B cell (primary cell): ENCODE data around the gene DCHS1. TPM values are rescaled to one million over a fixed set of nuclear protein-coding genes. Genes with fewer than 3 reads are reported as not detected.

ENCODE experiments used
- ATAC-seq: fragments of 200-7000 bp; cut with Tn5 transposase; one replicate; pipeline ENCODE4 v1.10.0; 2021; ENCODE audit warnings: low read depth, mild to moderate bottlenecking, moderate number of reproducible peaks, moderate library complexity
- CTCF ChIA-PET: fragments of 350-600 bp; sonication (Branson Sonifier 250); formaldehyde crosslinking; loops from one replicate; lab custom pipeline; 2021; ENCODE audit warnings: antibody characterized with exemption, inconsistent platforms; lab: Charles Lee
- POLR2A ChIA-PET: fragments of 350-600 bp; sonication (Branson Sonifier 250); formaldehyde crosslinking; loops from one replicate; lab custom pipeline; 2021; ENCODE audit warnings: antibody characterized with exemption; lab: Charles Lee
- DNase-seq: peaks from one replicate; pipeline ENCODE4 v3.0.0; 2013
- H2AFZ ChIP-seq: 2 replicates; pipeline ENCODE4 v1.6.1; 2012; ENCODE audit warnings: mild to moderate bottlenecking, low read depth, low read length; ENCODE audit not compliant: insufficient read depth, poor library complexity, severe bottlenecking
- H3K27ac ChIP-seq, 2 donors: 1 replicate in 1 of 2; 2 replicates in 1 of 2; pipeline ENCODE4 v1.5.1; 2012 to 2013; ENCODE audit warnings: low read length in 2 of 2, mild to moderate bottlenecking in 2 of 2, moderate library complexity in 1 of 2
- H3K27me3 ChIP-seq, 4 experiments: fragments of 200-600 bp in 1 of 4; sonication (generic) in 1 of 4; replicated peaks in 1 of 4; 1 replicate in 2 of 4; 2 replicates in 2 of 4; pipeline versions ENCODE4 v1.6.1 to v1.7.0; 2013 to 2016; ENCODE audit warnings: low read length in 3 of 4, mild to moderate bottlenecking in 2 of 4, mixed read lengths in 1 of 4, moderate library complexity in 1 of 4; ENCODE audit not compliant: insufficient read depth in 4 of 4, control insufficient read depth in 3 of 4; ENCODE audit errors: control extremely low read depth in 1 of 4
- H3K36me3 ChIP-seq, 2 experiments: replicated peaks in 1 of 2; 1 replicate in 1 of 2; 2 replicates in 1 of 2; pipeline versions ENCODE4 v1.6.1 to v1.7.1; 2013; ENCODE audit warnings: low read length in 1 of 2; ENCODE audit not compliant: insufficient read depth in 2 of 2, control insufficient read depth in 1 of 2; ENCODE audit errors: control extremely low read depth in 1 of 2, extremely low read depth in 1 of 2
- H3K4me1 ChIP-seq, 2 donors: fragments of 200-600 bp in 1 of 2; sonication (generic) in 1 of 2; 1 replicate in 1 of 2; 2 replicates in 1 of 2; pipeline versions ENCODE4 v1.5.1 to v1.6.1; 2013 to 2017; ENCODE audit warnings: low read length in 2 of 2; ENCODE audit not compliant: control insufficient read depth in 2 of 2, insufficient read depth in 2 of 2
- H3K4me2 ChIP-seq: replicated peaks from 2 replicates; pipeline ENCODE3; 2012; ENCODE audit warnings: mild to moderate bottlenecking, low read depth, low read length; ENCODE audit not compliant: poor library complexity, severe bottlenecking
- H3K4me3 ChIP-seq, 5 experiments: fragments of 200-600 bp in 1 of 5; sonication (generic) in 1 of 5; 1 replicate in 3 of 5; 2 replicates in 2 of 5; pipeline versions ENCODE4 v1.5.1 to v1.7.0; 2011 to 2016; ENCODE audit warnings: low read length in 4 of 5, mild to moderate bottlenecking in 4 of 5, low read depth in 2 of 5, control low read depth in 1 of 5, moderate library complexity in 1 of 5; ENCODE audit not compliant: insufficient read depth in 1 of 5; ENCODE audit errors: control extremely low read depth in 1 of 5, extremely low read depth in 1 of 5
- H3K79me2 ChIP-seq: fragments of 200-600 bp; sonication (generic); one replicate; pipeline ENCODE4 v1.6.0; 2016; ENCODE audit warnings: low read length; ENCODE audit not compliant: control insufficient read depth, insufficient read depth
- H3K9ac ChIP-seq: fragments of 200-600 bp; sonication (generic); 2 replicates; pipeline ENCODE4 v1.6.1; 2017; ENCODE audit warnings: mild to moderate bottlenecking, low read length, moderate library complexity
- H3K9me3 ChIP-seq, 3 donors: one replicate each; pipeline versions ENCODE4 v1.6.1 to v1.7.1; 2013; ENCODE audit warnings: low read length in 2 of 3; ENCODE audit not compliant: control insufficient read depth in 2 of 3, insufficient read depth in 1 of 3; ENCODE audit errors: control extremely low read depth in 1 of 3
- H4K20me1 ChIP-seq: 2 replicates; pipeline ENCODE4 v1.6.0; 2012; ENCODE audit warnings: mild to moderate bottlenecking, low read length; ENCODE audit not compliant: insufficient read depth, control insufficient read depth, poor library complexity, severe bottlenecking
- H3K27ac Mint-ChIP-seq: one replicate; pipeline ENCODE4 v1.8.0; 2021; ENCODE audit warnings: mixed read lengths
- H3K27me3 Mint-ChIP-seq: one replicate; pipeline ENCODE4 v1.8.0; 2021; ENCODE audit warnings: mixed read lengths
- H3K4me1 Mint-ChIP-seq: one replicate; pipeline ENCODE4 v1.8.0; 2021; ENCODE audit warnings: mixed read lengths
- H3K4me3 Mint-ChIP-seq: one replicate; pipeline ENCODE4 v1.8.0; 2021; ENCODE audit warnings: mixed read lengths
- H3K9me3 Mint-ChIP-seq: one replicate; pipeline ENCODE4 v1.8.0; 2022; ENCODE audit warnings: mixed read lengths; ENCODE audit not compliant: insufficient read depth
- EZH2 ChIP-seq: IDR thresholded peaks from 2 replicates; pipeline ENCODE4 v1.6.1; 2012; ENCODE audit warnings: borderline replicate concordance, low read depth, mild to moderate bottlenecking, moderate library complexity, low read length; ENCODE audit not compliant: insufficient read depth, poor library complexity, severe bottlenecking
- WGBS: methylation state at CpG from one replicate; pipeline ENCODE4 v1.1.5; 2013; ENCODE audit warnings: missing lambda C conversion rate; ENCODE audit not compliant: insufficient coverage; 5-methylcytosine and 5-hydroxymethylcytosine counted together
- intact Hi-C: fragments of 100-400 bp; cut with micrococcal nuclease; formaldehyde crosslinking; loops from one replicate; pipeline ENCODE4 v1.10.0; 2022
- polyA plus RNA-seq: library from polyadenylated mRNA; depleted of rRNA; stranded (reverse); fragments of >200 nt; gene quantifications from 2 replicates; pipeline ENCODE4 v1.2.3, GENCODE V29; 2012
- total RNA-seq, 2 donors: library from RNA; stranded (reverse); fragments of 120-200 nt in 1 of 2; gene quantifications; 1 replicate in 1 of 2; 2 replicates in 1 of 2; pipeline versions ENCODE4 v1.2.3 to v1.2.4, GENCODE V29; 2013 to 2022
- TF ChIP-seq, protein P1 (sequence below): fragments of 200-600 bp; IDR thresholded peaks from one replicate; pipeline ENCODE4 v1.8.0; 2022; ENCODE audit warnings: antibody characterized with exemption, mild to moderate bottlenecking

Gene DCHS1
- total and polyA plus RNA-seq, 2 donors (not counting 1 experiment from before 2014, with no cell fraction given) = 0.31 to 0.84 TPM

GRCh38 chr11:6650980-6651379, 4.6 kb downstream of the DCHS1 start:
- DNase-seq (no peak), ATAC-seq (no peak)
- Histone ChIP-seq H3K36me3 (no peaks in the 10 kb centered on the region), H3K4me3 (no peak overlapping the region), H4K20me1 (no peaks in the 10 kb centered on the region), H2AFZ (no peak overlapping the region), H3K9me3 (no peaks in the 10 kb centered on the region), H3K9ac (no peak overlapping the region), H3K4me1 (peaks cover 32 to 37% of the 10 kb centered on the region in 2 donors), H3K79me2 (no peaks in the 10 kb centered on the region), H3K27ac (no peak overlapping the region), H3K27me3 (peaks cover 0 to 11% (median 6%) of the 10 kb centered on the region in 4 experiments), H3K4me2 (no peak overlapping the region)
- peaks cover 1% of the 10 kb centered on the region for H3K27me3 Mint-ChIP-seq
- 86% methylated on average over 5 of the region's 6 CpGs for WGBS
- CTCF ChIA-PET = interaction anchor here (1.4 kb wide), 1 partner anchor 32 kb away, joined by 3 read pairs; the partner anchor contains the start of gene TPP1
- TF ChIP-seq EZH2 = no peak
- TF ChIP-seq, protein P1, sequence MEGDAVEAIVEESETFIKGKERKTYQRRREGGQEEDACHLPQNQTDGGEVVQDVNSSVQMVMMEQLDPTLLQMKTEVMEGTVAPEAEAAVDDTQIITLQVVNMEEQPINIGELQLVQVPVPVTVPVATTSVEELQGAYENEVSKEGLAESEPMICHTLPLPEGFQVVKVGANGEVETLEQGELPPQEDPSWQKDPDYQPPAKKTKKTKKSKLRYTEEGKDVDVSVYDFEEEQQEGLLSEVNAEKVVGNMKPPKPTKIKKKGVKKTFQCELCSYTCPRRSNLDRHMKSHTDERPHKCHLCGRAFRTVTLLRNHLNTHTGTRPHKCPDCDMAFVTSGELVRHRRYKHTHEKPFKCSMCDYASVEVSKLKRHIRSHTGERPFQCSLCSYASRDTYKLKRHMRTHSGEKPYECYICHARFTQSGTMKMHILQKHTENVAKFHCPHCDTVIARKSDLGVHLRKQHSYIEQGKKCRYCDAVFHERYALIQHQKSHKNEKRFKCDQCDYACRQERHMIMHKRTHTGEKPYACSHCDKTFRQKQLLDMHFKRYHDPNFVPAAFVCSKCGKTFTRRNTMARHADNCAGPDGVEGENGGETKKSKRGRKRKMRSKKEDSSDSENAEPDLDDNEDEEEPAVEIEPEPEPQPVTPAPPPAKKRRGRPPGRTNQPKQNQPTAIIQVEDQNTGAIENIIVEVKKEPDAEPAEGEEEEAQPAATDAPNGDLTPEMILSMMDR = no peak
- no peaks in the 10 kb centered on the region for H3K9me3 Mint-ChIP-seq
- H3K4me3 Mint-ChIP-seq = no peak overlapping the region
- H3K27ac Mint-ChIP-seq = no peak overlapping the region
- POLR2A ChIA-PET = no interaction called here
- peaks cover 1% of the 10 kb centered on the region for H3K4me1 Mint-ChIP-seq
- intact Hi-C loops = no loop called here

GRCh38 chr11:6650104-6650503, 5.5 kb downstream of the DCHS1 start:
- Histone ChIP-seq H2AFZ (no peak overlapping the region), H3K36me3 (no peaks in the 10 kb centered on the region), H3K9ac (no peak overlapping the region), H4K20me1 (no peaks in the 10 kb centered on the region), H3K27ac (no peak overlapping the region), H3K27me3 (peaks cover 0 to 8% (median 5%) of the 10 kb centered on the region in 4 experiments), H3K79me2 (no peaks in the 10 kb centered on the region), H3K9me3 (no peaks in the 10 kb centered on the region), H3K4me2 (no peak overlapping the region), H3K4me3 (no peak overlapping the region), H3K4me1 (peaks cover 38 to 42% of the 10 kb centered on the region in 2 donors)
- Mint-ChIP-seq H3K9me3 (no peaks in the 10 kb centered on the region), H3K4me3 (no peak overlapping the region), H3K4me1 (no peaks in the 10 kb centered on the region), H3K27me3 (no peaks in the 10 kb centered on the region), H3K27ac (no peak overlapping the region)
- no peak for TF ChIP-seq EZH2
- TF ChIP-seq, protein P1 = no peak
- no peak for DNase-seq
- ChIA-PET POLR2A (no interaction called here), CTCF (interaction anchor here (0.7 to 2.5 kb wide), 3 partner anchors 18 to 119 kb away, joined by 3 to 13 read pairs (median 3); partner anchors contain the start of gene TPP1)
- intact Hi-C loops = no loop called here
- no peak for ATAC-seq
